ENCODE measurements around the gene RGS10. TPM values are rescaled to one million over a fixed set of nuclear protein-coding genes. Genes with fewer than 3 reads are reported as not detected.

Gene RGS10
- total RNA-seq, 1 experiment from 2014 or later, result 2.7 TPM

DNA sequence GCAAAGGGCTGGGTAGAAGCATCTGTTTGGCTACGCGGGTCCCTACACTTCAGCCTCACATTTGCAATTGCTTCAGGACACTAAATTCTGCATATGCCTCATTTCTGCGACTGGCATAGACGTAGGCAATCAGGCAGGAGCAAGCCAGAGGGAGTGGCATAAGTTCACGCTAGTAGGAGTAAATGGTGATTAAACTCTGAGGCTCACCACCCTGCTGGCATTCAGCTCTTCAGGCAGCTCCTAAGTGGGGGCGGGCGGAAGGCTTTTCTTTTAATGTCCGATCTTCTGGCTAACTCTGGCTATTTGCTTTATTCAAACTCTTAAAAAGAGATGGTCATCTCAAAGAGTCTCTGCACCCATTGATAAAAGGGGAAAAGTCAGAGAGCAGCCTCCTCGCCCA is 45.3 kb downstream of the RGS10 start:
- DNase-seq (ENCODE audit: low spot score), result no peak

DNA sequence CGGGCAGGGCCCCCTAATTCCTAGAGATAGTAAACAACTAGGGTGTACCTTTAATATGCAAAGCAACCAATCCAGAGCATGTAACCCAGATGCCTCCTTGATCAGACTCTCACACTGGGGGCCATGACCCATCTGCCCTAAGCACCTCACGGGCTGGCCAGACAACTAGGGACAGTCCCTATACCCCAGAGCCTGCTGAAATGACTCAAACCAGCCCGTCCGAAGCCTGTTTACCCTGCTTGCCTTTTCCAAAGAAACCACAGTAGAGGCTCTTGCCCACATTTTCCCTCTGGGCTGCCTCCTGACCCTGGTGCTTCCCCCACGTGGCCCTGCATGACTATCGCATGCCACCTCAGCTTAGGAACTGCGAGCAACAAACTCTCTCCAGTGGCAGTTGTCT is 46.2 kb downstream of the RGS10 start:
- no peak for DNase-seq (ENCODE audit: low spot score)

DNA sequence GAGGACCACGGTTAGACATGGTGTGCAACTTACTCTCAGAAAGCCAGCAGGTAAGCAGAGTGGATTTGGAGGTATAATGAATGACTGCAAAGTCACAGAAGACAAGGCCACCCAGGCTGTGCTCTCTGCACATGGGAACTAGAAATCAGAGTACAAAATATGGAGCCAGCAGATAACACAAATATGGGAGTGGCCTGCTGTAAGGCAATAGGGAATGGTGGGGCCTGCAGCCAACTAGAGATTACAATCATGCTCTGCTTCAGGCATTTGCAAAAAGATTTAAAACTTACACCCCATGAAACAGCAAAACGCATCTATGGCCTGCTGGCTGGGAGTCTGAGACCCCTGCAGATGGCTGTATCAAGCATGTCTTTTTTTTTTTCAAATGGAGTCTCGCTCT is 47.0 kb downstream of the RGS10 start:
- DNase-seq (ENCODE audit: low spot score), result no peak

DNA sequence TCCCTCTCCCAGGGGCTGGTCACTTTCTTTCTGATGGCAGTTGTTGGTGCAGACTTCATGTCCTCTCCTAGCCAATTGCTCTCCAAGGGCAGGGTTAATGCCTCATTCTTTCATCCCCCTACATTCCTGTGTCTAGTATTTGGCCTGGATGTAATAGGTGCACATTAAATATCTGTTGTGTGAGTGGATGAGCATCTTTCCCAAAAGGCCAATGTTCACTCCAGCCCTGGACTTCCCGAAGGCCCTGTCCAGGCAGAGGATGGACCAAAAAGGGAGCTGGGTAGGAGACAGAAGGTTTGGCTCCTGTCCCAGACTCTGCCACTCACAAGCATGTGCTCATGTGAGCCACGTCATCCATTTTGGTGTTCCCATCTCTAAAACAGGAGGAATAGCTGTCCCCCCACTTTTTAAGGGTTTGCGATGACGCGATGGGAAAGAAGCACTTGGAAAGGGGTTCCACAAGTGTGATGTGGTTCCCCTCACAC is 47.5 kb downstream of the RGS10 start:
- no peak for DNase-seq (ENCODE audit: low spot score)

DNA sequence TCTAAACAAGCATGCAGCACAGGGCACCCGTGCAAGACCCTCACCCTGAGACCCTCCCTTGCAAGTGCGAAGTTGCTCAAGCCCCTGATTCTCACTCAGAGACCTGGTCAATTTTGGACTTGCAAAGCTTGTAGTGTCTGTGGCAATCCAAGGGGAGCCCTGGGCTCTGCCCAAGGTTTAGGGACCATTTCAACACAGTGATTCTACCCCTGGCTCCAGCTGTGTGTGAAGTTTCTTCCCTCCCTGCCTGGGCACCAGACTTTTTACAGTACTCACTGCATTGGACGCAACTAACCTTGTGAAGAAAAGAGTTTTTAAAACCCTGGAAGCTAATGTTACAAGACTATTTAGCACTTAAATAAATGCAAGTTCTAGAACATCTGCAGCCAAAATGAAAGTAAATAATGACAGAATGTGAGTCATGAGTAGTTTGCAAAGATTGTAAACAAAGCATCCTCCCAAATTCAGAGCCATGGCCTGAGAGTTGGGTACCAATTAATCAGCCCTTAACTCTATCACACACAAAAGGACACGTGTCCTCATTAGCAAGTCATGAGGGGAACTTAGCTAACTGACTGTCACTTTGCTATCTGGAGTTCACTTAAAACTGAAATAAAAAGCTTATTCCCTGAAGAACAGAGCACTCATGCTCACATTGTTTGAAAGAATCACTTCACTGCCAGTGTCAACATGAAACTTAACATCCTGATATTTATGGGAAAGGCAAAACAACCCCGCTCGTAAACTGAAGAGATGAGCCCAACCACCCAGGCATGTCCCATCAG is 48.1 kb downstream of the RGS10 start:
- DNase-seq (ENCODE audit: low spot score), result no peak

DNA sequence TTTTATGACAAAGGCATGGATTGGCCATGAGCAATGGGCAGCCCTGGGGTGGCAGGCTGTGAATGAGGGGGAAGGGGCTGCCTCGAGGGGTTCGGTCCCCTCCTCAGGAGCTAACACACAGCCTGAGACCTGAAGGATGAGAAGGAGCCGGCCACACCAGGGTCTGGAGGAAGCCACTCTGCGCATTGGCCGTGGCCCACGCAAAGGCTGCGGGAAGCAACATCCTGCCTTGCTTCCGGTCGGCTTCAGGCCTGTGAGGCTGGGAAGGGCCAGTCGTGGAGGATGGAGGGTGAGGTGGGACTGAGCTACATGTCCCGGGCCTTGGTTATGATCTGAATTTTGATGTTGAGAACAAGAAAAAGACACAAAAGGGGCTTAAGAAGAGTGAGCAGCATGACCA is 49.4 kb downstream of the RGS10 start:
- DNase-seq (ENCODE audit: low spot score), result no peak

- no peak for DNase-seq (ENCODE audit: low spot score)
These were observed 50.4 kb downstream of the RGS10 start for GRCh38 chr10:119491966-119492757.

DNA sequence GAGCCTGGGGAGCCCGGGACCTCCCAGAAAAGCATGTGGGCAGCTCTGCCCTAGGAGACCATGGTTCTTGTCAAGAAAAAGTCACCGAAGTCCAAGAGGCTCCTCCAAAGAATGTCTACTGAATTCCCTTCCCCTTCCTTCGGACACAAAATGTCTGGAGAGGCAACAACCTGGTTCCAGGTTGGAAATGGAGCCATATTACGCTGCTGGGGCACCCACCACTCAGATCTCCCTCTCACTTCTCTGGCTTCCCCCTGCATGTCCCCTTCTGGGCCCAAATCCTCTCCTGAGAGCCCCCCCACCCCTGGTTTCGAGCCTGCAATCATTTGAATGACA is 52.6 kb downstream of the RGS10 start:
- no peak for DNase-seq (ENCODE audit: low spot score)

- DNase-seq (ENCODE audit: low spot score), result no peak
These were observed 53.8 kb downstream of the RGS10 start for GRCh38 chr10:119488675-119489074.

DNA sequence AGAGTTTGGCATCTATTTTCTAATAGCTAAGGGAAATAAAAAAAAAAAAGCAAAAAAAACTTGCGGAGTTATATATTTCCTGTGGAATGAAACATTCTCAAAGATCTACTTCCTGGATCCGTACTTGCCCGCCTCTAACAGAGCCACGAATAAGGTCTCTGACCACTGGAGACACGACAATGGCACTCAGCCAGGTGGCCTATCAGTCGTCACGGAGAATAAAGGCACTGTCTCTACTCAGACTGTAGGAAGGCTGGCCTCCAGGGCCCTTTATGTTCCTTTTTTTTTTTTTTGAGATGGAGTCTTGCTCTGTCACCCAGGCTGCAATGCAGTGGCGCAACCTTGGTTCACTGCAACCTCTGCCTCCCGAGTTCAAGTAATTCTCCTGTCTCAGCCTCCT is 58.7 kb downstream of the RGS10 start:
- no peak for DNase-seq (ENCODE audit: low spot score)

- no peak for DNase-seq (ENCODE audit: low spot score)
These were observed 59.5 kb downstream of the RGS10 start for GRCh38 chr10:119483001-119483400.

DNA sequence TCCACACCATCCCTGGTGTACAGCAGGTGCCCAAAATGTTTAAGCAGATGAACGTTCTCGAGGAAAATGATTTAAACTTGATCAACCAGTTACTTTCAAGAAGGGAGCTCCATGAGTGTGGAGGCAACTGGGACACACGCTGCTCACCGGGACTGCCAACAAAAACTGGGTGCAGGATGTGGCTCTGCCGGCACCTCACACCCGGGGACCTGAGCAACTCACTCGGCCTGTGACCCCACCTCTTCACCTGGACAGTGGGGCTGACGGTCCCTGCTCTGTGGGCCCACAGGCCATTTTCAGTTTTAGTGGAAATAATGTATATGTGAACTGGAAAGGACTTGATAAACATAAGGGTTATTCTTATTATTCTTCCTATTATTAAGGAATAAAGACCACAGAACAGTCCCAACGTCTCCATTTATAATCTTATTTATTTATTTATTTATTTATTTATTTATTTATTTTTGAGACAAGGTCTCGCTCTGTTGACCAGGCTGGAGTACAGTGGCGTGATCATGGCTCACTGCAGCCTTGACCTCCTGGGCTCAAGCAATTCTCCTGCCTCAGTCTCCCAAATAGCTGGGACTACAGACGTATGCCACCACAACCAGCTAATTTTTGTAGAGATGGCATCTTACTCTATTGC is 60.6 kb downstream of the RGS10 start:
- no peak for DNase-seq (ENCODE audit: low spot score)

DNA sequence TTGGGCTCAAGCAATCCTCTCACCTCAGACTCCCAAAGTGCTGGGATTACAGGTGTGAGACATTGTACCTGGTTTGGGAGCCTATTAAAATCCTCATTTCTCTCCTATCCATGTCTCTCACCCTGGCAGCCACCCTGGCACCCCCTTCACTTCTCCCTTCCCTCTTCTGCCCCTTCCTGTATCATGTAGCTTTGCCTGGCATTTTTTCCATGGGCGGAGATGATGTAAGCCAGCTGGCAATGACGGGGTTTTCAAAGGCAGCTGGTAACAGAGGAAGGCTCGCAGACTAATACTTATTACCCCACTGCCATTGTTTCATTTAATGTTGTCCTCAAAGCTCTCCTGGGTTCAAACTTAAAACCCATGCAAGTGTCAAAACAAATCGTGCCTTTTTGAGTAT is 61.9 kb downstream of the RGS10 start:
- DNase-seq (ENCODE audit: low spot score), result no peak

GRCh38 chr10:119479532-119479931 is 63.0 kb downstream of the RGS10 start:
- DNase-seq (ENCODE audit: low spot score), result no peak

- no peak for DNase-seq (ENCODE audit: low spot score)
These were observed 63.6 kb downstream of the RGS10 start for GRCh38 chr10:119478811-119479341.

- DNase-seq (ENCODE audit: low spot score), result no peak
These were observed 64.3 kb downstream of the RGS10 start for GRCh38 chr10:119478111-119478802.

DNA sequence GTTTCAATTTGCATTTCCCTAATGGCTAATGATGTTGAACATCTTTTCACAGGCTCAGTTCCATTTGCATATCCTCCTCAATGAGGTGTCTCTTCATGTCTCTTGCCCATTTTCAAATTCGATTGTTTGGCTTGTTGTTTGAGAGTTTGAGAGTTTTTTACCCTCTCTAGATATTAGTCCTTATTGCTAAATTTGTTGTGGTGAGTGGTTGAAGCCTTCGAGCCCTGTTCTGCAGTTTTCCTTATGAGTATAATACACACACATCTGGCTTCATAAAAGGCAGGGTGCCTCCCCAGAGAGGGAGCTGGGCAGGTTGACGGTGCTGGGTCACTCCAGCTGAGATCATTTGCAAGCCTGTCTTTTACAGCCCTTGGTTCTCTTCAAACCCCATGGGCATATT is 65.1 kb downstream of the RGS10 start:
- DNase-seq (ENCODE audit: low spot score), result no peak

DNA sequence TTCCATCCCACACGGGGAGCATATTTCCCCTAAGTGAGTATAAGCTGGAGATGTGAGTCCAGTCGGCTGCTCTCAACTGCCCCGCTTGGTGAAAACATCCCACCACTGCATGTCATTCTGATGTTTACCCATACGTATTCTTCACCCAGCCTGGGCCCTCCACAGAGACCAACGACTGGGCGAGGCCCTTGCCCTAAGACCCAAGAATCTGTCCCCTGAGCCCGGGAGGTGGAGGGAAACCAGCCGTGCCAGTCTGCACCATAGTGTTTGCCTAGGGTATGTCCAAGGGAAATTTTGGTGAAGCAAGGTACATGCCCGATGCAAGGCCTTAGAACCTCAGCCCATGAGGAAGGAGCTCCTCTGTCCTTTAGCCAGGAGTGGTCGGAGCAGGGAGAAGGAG is 67.9 kb downstream of the RGS10 start:
- no peak for DNase-seq (ENCODE audit: low spot score)

DNA sequence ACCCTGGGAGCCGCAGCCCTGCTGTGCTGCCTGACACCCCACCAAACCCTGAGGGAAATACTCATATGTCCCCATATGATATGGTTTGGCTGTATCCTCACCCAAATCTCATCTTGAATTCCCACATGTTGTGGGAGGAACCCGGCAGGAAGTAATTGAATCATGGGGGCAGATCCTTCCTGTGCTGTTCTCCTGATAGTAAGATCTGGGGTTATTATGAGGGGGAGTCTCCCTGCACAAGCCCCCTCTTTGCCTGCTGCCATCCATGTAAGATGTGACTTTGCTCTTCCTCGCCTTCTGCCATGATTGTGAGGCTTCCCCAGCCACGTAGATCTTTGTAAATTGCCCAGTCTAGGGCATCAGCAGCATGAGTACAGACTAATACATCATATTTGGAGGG is 68.7 kb downstream of the RGS10 start:
- DNase-seq (ENCODE audit: low spot score), result no peak

DNA sequence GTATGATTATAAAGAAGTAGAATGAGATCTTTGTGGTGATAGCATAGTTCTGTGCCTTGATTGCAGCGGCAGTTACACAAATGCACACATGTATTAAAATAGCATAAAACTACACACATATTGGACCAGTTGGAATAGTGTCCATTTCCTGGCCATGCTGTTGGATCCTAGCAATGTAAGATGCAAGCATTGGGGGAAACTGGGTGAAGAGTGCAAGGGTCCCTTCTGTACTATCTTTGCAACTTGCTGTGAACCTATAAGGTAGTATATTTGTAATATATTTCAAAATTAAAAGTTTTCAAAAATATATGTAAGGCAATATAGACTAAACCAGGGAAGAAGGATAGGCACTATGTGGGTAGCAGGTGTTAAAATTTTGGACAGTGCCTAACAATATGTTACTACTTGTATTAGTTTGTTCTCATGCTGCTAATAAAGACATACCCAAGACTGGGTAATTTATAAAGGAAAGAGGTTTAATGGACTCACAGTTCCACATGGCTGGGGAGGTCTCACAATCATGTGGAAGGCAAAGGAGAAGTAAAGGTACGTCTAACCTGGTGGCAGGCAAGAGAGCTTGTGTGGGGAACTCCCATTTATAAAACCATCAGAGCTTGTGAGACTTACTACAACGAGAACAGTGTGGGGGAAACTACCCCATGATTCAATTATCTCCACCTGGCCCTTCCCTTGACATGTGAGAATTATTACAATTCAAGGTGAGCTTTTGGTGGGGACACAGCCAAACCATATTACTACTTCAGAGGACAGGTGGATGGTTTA is 71.4 kb downstream of the RGS10 start:
- no peak for DNase-seq (ENCODE audit: low spot score)

GRCh38 chr10:119469846-119470245 is 72.7 kb downstream of the RGS10 start:
- no peak for DNase-seq (ENCODE audit: low spot score)

All from HT-29 (cell line).